Small intestine (tissue), 7 donors: ENCODE measurements around the gene LRRC39. TPM values are rescaled to one million over a fixed set of nuclear protein-coding genes. Genes with fewer than 3 reads are reported as not detected.
"Not testable (repeated sequence)": the region's sequence is repeated elsewhere in the genome, so short reads cannot be mapped to it uniquely, and the experiment has no call there.

Source experiments
- DNase-seq, 2 donors: peaks; one replicate each; pipeline versions ENCODE4 v3.0.0 to v3.0.0-alpha.2; 2013
- FAIRE-seq: peaks from 2 replicates; lab custom pipeline; 2012; peaks lifted over from hg19 to GRCh38; lab: Jason Lieb, UNC
- H3K27ac ChIP-seq, 3 donors: one replicate each; pipeline ENCODE4 v1.5.1; 2013; ENCODE audit warnings: low read length in 2 of 3, mild to moderate bottlenecking in 2 of 3, control low read depth in 1 of 3, inconsistent platforms in 1 of 3, low read depth in 1 of 3, moderate library complexity in 1 of 3
- H3K27me3 ChIP-seq, 3 donors: one replicate each; pipeline ENCODE4 v1.6.1; 2013; ENCODE audit warnings: low read length in 3 of 3, inconsistent platforms in 1 of 3; ENCODE audit not compliant: control insufficient read depth in 3 of 3, insufficient read depth in 3 of 3
- H3K36me3 ChIP-seq, 3 donors: one replicate each; pipeline ENCODE4 v1.6.1; 2013; ENCODE audit warnings: low read length in 3 of 3, inconsistent platforms in 1 of 3, low read depth in 1 of 3, mild to moderate bottlenecking in 1 of 3, moderate library complexity in 1 of 3; ENCODE audit not compliant: control insufficient read depth in 3 of 3, insufficient read depth in 2 of 3
- H3K4me1 ChIP-seq, 3 donors: one replicate each; pipeline ENCODE4 v1.6.1; 2013; ENCODE audit warnings: low read length in 2 of 3, inconsistent platforms in 1 of 3, low read depth in 1 of 3, mild to moderate bottlenecking in 1 of 3, moderate library complexity in 1 of 3; ENCODE audit not compliant: control insufficient read depth in 3 of 3, insufficient read depth in 2 of 3
- H3K4me3 ChIP-seq, 3 donors: one replicate each; pipeline ENCODE4 v1.5.1; 2013; ENCODE audit warnings: low read length in 3 of 3, control low read depth in 1 of 3, inconsistent platforms in 1 of 3, low read depth in 1 of 3, mild to moderate bottlenecking in 1 of 3, moderate library complexity in 1 of 3
- H3K9me3 ChIP-seq, 2 donors: one replicate each; pipeline ENCODE4 v1.6.1; 2013; ENCODE audit warnings: low read depth in 1 of 2, low read length in 1 of 2; ENCODE audit not compliant: control insufficient read depth in 2 of 2, insufficient read depth in 1 of 2
- WGBS, 3 donors: extraction: QIAGEN DNeasy Blood & Tissue Kit; methylation state at CpG; one replicate each; pipeline ENCODE4 v1.1.7; 2013; 5-methylcytosine and 5-hydroxymethylcytosine counted together
- polyA plus RNA-seq, 4 donors: library from polyadenylated mRNA; stranded (reverse) in 3 of 4; unstranded in 1 of 4; fragments of 200-250 nt in 3 of 4; fragments of 120-200 nt in 1 of 4; gene quantifications; one replicate each; pipeline versions ENCODE4 v1.2.1 to v1.2.3, GENCODE V29; 2013
- donor health status: healthy with polysubstance abuse.
- donor health status: control.
- donor health status: control.
- donor health status: Bipolar disorder and iron deficiency.
- donor health status: healthy.

LRRC39 gene
- polyA plus RNA-seq, 4 donors, result 0.34 to 2.7 (median 1.4) TPM

- DNase-seq, H3K4me1 ChIP-seq, H3K27ac ChIP-seq, H3K27me3 ChIP-seq, FAIRE-seq, H3K9me3 ChIP-seq, H3K4me3 ChIP-seq: not testable (repeated sequence)
- WGBS, 3 donors, result 94 to 100% (median 96%) methylated on average over 2 of the region's 2 CpGs
- peaks cover 1 to 25% (median 3%) of the 10 kb centered on the region in 3 donors for H3K36me3 ChIP-seq
Measured at GRCh38 chr1:100205103-100205502, 27.0 kb upstream of the LRRC39 start.

GRCh38 chr1:100202703-100203102, 24.6 kb upstream of the LRRC39 start:
- not testable (repeated sequence) for FAIRE-seq, H3K27me3 ChIP-seq, H3K4me3 ChIP-seq, DNase-seq, H3K9me3 ChIP-seq, H3K4me1 ChIP-seq, H3K27ac ChIP-seq
- WGBS, 3 donors, result 77 to 93% (median 85%) methylated on average over 2 of the region's 2 CpGs
- H3K36me3 ChIP-seq, result peaks cover 1 to 21% (median 6%) of the 10 kb centered on the region in 3 donors

GRCh38 chr1:100200060-100200459, 22.0 kb upstream of the LRRC39 start:
- H3K4me1 ChIP-seq, H3K27me3 ChIP-seq, H3K27ac ChIP-seq, DNase-seq, H3K4me3 ChIP-seq, H3K9me3 ChIP-seq, FAIRE-seq: not testable (repeated sequence)
- WGBS, 3 donors, result 74 to 95% (median 89%) methylated on average over 6 of the region's 6 CpGs
- peaks cover 2 to 14% (median 3%) of the 10 kb centered on the region in 3 donors for H3K36me3 ChIP-seq

- Histone ChIP-seq H3K4me1 (no peaks in the 10 kb centered on the region), H3K9me3 (no peaks in the 10 kb centered on the region), H3K4me3 (no peak overlapping the region), H3K27me3 (no peaks in the 10 kb centered on the region), H3K36me3 (peaks cover 2 to 21% (median 3%) of the 10 kb centered on the region in 3 donors), H3K27ac (no peak overlapping the region)
- FAIRE-seq (no peak), DNase-seq (no peak)
- 95 to 100% (median 100%) methylated on average over 1 of the region's 1 CpG for WGBS, 3 donors
Measured at GRCh38 chr1:100198596-100198995, 20.5 kb upstream of the LRRC39 start.

- no peaks in the 10 kb centered on the region for H3K4me1 ChIP-seq
- H3K27me3 ChIP-seq, result no peaks in the 10 kb centered on the region
- peaks cover 2 to 11% (median 2%) of the 10 kb centered on the region in 3 donors for H3K36me3 ChIP-seq
- no peak for FAIRE-seq
- H3K4me3 ChIP-seq, result no peak overlapping the region
- DNase-seq, result no peak
- 59 to 84% (median 77%) methylated on average over 3 of the region's 3 CpGs for WGBS, 3 donors
- H3K27ac ChIP-seq, result no peak overlapping the region
- peaks cover 0 to 2% of the 10 kb centered on the region in 2 donors for H3K9me3 ChIP-seq
Measured at GRCh38 chr1:100188617-100189016, 10.6 kb upstream of the LRRC39 start.

- DNase-seq (no peak), FAIRE-seq (no peak)
- H3K27ac ChIP-seq, result no peak overlapping the region
- no peaks in the 10 kb centered on the region for H3K27me3 ChIP-seq
- WGBS, 3 donors, result 65 to 76% (median 74%) methylated on average over 3 of the region's 3 CpGs
- no peak overlapping the region for H3K4me3 ChIP-seq
- H3K36me3 ChIP-seq, result peaks cover 0 to 10% (median 2%) of the 10 kb centered on the region in 3 donors
- H3K9me3 ChIP-seq, result peaks cover 0 to 2% of the 10 kb centered on the region in 2 donors
- no peaks in the 10 kb centered on the region for H3K4me1 ChIP-seq
Measured at GRCh38 chr1:100187912-100188311, 9.9 kb upstream of the LRRC39 start.

GRCh38 chr1:100184536-100184935, 6.5 kb upstream of the LRRC39 start:
- FAIRE-seq, result no peak
- peaks cover 0 to 2% of the 10 kb centered on the region in 2 donors for H3K9me3 ChIP-seq

GRCh38 chr1:100183370-100183769, 5.3 kb upstream of the LRRC39 start:
- Histone ChIP-seq H3K9me3 (peaks cover 0 to 2% of the 10 kb centered on the region in 2 donors), H3K4me3 (no peak overlapping the region), H3K4me1 (no peaks in the 10 kb centered on the region), H3K27ac (no peak overlapping the region), H3K27me3 (no peaks in the 10 kb centered on the region), H3K36me3 (peaks cover 0 to 2% (median under 1%) of the 10 kb centered on the region in 3 donors)
- DNase-seq (no peak), FAIRE-seq (no peak)
- 90 to 95% (median 94%) methylated on average over 4 of the region's 4 CpGs for WGBS, 3 donors

More at GRCh38 chr1:100184536-100184935, 6.5 kb upstream of the LRRC39 start:
- Histone ChIP-seq H3K4me1 (no peaks in the 10 kb centered on the region), H3K27me3 (no peaks in the 10 kb centered on the region), H3K4me3 (no peak overlapping the region), H3K36me3 (peaks cover 0 to 4% (median 2%) of the 10 kb centered on the region in 3 donors), H3K27ac (no peak overlapping the region)
- no peak for DNase-seq
- 45 to 65% (median 61%) methylated on average over 1 of the region's 1 CpG for WGBS, 3 donors
